Hematopoietic multipotent progenitor cell treated with erythropoietin and hydrocortisone succinate and interleukin-3 and kit ligand, for 17 days (in vitro differentiated cells): ENCODE data around the gene GOLT1B.

Experiments
- DNase-seq: peaks from one replicate; pipeline ENCODE4 v3.0.0-alpha.2; 2015; ENCODE audit warnings: low spot score

The GOLT1B gene

GRCh38 chr12:21523148-21523547 is 21.6 kb downstream of the GOLT1B start:
- DNase-seq, result no peak

GRCh38 chr12:21526053-21526452 is 24.5 kb downstream of the GOLT1B start, which contains the start of gene SPX:
Gene SPX, plus strand, starts transcription at chr12:21526296. Its CDS starts 177 bp downstream, at chr12:21526473.
- DNase-seq, result no peak

GRCh38 chr12:21526721-21527345 is 25.2 kb downstream of the GOLT1B start:
- no peak for DNase-seq

GRCh38 chr12:21527451-21528180 is 26.0 kb downstream of the GOLT1B start:
- no peak for DNase-seq

- no peak for DNase-seq
Measured at GRCh38 chr12:21528953-21529352, 27.4 kb downstream of the GOLT1B start.

GRCh38 chr12:21529456-21529855 is 27.9 kb downstream of the GOLT1B start:
- no peak for DNase-seq

GRCh38 chr12:21538061-21538653 is 36.6 kb downstream of the GOLT1B start:
- no peak for DNase-seq

- DNase-seq, result no peak
Measured at GRCh38 chr12:21539797-21540196, 38.2 kb downstream of the GOLT1B start.

GRCh38 chr12:21541773-21542172 is 40.2 kb downstream of the GOLT1B start:
- DNase-seq, result no peak

GRCh38 chr12:21542403-21542802 is 40.8 kb downstream of the GOLT1B start:
- no peak for DNase-seq

- DNase-seq, result no peak
Measured at GRCh38 chr12:21543151-21543550, 41.6 kb downstream of the GOLT1B start.

- no peak for DNase-seq
Measured at GRCh38 chr12:21545557-21545956, 44.0 kb downstream of the GOLT1B start.

- DNase-seq, result no peak
Measured at GRCh38 chr12:21546716-21547115, 45.1 kb downstream of the GOLT1B start.

- no peak for DNase-seq
Measured at GRCh38 chr12:21547437-21547836, 45.8 kb downstream of the GOLT1B start.

GRCh38 chr12:21551841-21552465 is 50.4 kb downstream of the GOLT1B start:
- no peak for DNase-seq

- no peak for DNase-seq
Measured at GRCh38 chr12:21552635-21553328, 51.2 kb downstream of the GOLT1B start.

GRCh38 chr12:21553329-21553675 is 51.7 kb downstream of the GOLT1B start:
- no peak for DNase-seq

- no peak for DNase-seq
Measured at GRCh38 chr12:21558100-21558679, 56.6 kb downstream of the GOLT1B start.

- no peak for DNase-seq
Measured at GRCh38 chr12:21559855-21560569, 58.4 kb downstream of the GOLT1B start.

- DNase-seq, result no peak
Measured at GRCh38 chr12:21561158-21561557, 59.6 kb downstream of the GOLT1B start.

GRCh38 chr12:21562859-21563258 is 61.3 kb downstream of the GOLT1B start:
- DNase-seq, result no peak
